Liver (tissue), 9 donors: Measurements from ENCODE around the gene HYAL3. TPM values are rescaled to one million over a fixed set of nuclear protein-coding genes. Genes with fewer than 3 reads are reported as not detected.

Experiments used
- DNase-seq: peaks from one replicate; pipeline ENCODE4 v3.0.0-alpha.2; 2017; ENCODE audit warnings: low spot score
- H3K27ac ChIP-seq, 2 donors: one replicate each; pipeline ENCODE4 v1.7.0; 2013; ENCODE audit warnings: inconsistent platforms in 2 of 2, low read length in 2 of 2, control low read depth in 1 of 2, low read depth in 1 of 2, mild to moderate bottlenecking in 1 of 2
- H3K27me3 ChIP-seq, 4 donors: one replicate each; pipeline versions ENCODE4 v1.6.1 to v1.7.0; 2013; ENCODE audit warnings: low read length in 3 of 4, inconsistent platforms in 1 of 4, mild to moderate bottlenecking in 1 of 4, moderate library complexity in 1 of 4; ENCODE audit not compliant: control insufficient read depth in 4 of 4, insufficient read depth in 4 of 4
- H3K36me3 ChIP-seq, 4 donors: one replicate each; pipeline versions ENCODE4 v1.6.1 to v1.7.0; 2013; ENCODE audit warnings: low read length in 3 of 4, mild to moderate bottlenecking in 3 of 4, low read depth in 1 of 4, moderate library complexity in 1 of 4; ENCODE audit not compliant: control insufficient read depth in 4 of 4, insufficient read depth in 3 of 4
- H3K4me1 ChIP-seq, 4 donors: one replicate each; pipeline versions ENCODE4 v1.6.1 to v1.7.0; 2013; ENCODE audit warnings: low read length in 3 of 4, mild to moderate bottlenecking in 3 of 4, moderate library complexity in 1 of 4; ENCODE audit not compliant: control insufficient read depth in 4 of 4, insufficient read depth in 4 of 4
- H3K4me3 ChIP-seq, 3 donors: one replicate each; pipeline versions ENCODE4 v1.6.1 to v1.7.0; 2013; ENCODE audit warnings: low read length in 3 of 3, control low read depth in 1 of 3, low read depth in 1 of 3, mild to moderate bottlenecking in 1 of 3
- H3K9ac ChIP-seq, 2 donors: one replicate each; pipeline ENCODE4 v1.7.0; 2013; ENCODE audit warnings: low read length in 2 of 2, mild to moderate bottlenecking in 2 of 2, moderate library complexity in 2 of 2, control low read depth in 1 of 2, low read depth in 1 of 2
- H3K9me3 ChIP-seq, 4 donors: one replicate each; pipeline versions ENCODE4 v1.6.1 to v1.7.0; 2013; ENCODE audit warnings: low read length in 3 of 4; ENCODE audit not compliant: control insufficient read depth in 4 of 4
- ATF3 ChIP-seq: IDR thresholded peaks from 2 replicates; pipeline ENCODE4 v1.6.1; 2016; ENCODE audit warnings: antibody characterized with exemption
- CTCF ChIP-seq: fragments of 150-350 bp; IDR thresholded peaks from 2 replicates; pipeline ENCODE4 v1.5.1; 2017; ENCODE audit warnings: improper control_type of control experiment, low read depth, low read length; ENCODE audit not compliant: missing input control
- EGR1 ChIP-seq, 2 donors: IDR thresholded peaks; 2 replicates each; pipeline ENCODE4 v1.6.1; 2016 to 2018; ENCODE audit warnings: antibody characterized with exemption in 2 of 2, low read depth in 2 of 2
- FOXA1 ChIP-seq: IDR thresholded peaks from 2 replicates; pipeline ENCODE4 v1.6.1; 2016; ENCODE audit warnings: antibody characterized with exemption
- FOXA2 ChIP-seq: IDR thresholded peaks from 2 replicates; pipeline ENCODE4 v1.6.1; 2016; ENCODE audit warnings: antibody characterized with exemption
- GABPA ChIP-seq, 2 donors: IDR thresholded peaks in 1 of 2; conservative IDR thresholded peaks in 1 of 2; 2 replicates each; pipeline ENCODE4 v1.6.1; 2016; ENCODE audit warnings: antibody characterized with exemption in 2 of 2, mild to moderate bottlenecking in 1 of 2, moderate library complexity in 1 of 2
- HNF4A ChIP-seq, 2 donors: conservative IDR thresholded peaks; 2 replicates each; pipeline ENCODE4 v1.6.1; 2016; ENCODE audit warnings: antibody characterized with exemption in 2 of 2, mild to moderate bottlenecking in 2 of 2
- HNF4G ChIP-seq: IDR thresholded peaks from 2 replicates; pipeline ENCODE4 v1.6.1; 2016; ENCODE audit warnings: antibody characterized with exemption
- JUND ChIP-seq, 2 donors: IDR thresholded peaks; 2 replicates each; pipeline ENCODE4 v1.6.1; 2016; ENCODE audit warnings: antibody characterized with exemption in 2 of 2
- MAX ChIP-seq: IDR thresholded peaks from 2 replicates; pipeline ENCODE4 v1.6.1; 2016; ENCODE audit warnings: antibody characterized with exemption
- NR2F2 ChIP-seq: IDR thresholded peaks from 2 replicates; pipeline ENCODE4 v1.6.1; 2016; ENCODE audit warnings: antibody characterized with exemption
- RAD21 ChIP-seq, 2 donors: IDR thresholded peaks; 2 replicates each; pipeline ENCODE4 v1.6.1; 2016; ENCODE audit warnings: antibody characterized with exemption in 2 of 2, mild to moderate bottlenecking in 2 of 2
- REST ChIP-seq: IDR thresholded peaks from 2 replicates; pipeline ENCODE4 v1.6.1; 2016; ENCODE audit warnings: antibody characterized with exemption, mild to moderate bottlenecking
- RXRA ChIP-seq, 2 donors: IDR thresholded peaks; 2 replicates each; pipeline ENCODE4 v1.6.1; 2017 to 2018; ENCODE audit warnings: antibody characterized with exemption in 2 of 2, mild to moderate bottlenecking in 1 of 2
- YY1 ChIP-seq: IDR thresholded peaks from 2 replicates; pipeline ENCODE4 v1.6.1; 2016; ENCODE audit warnings: antibody characterized with exemption, mild to moderate bottlenecking
- ZBTB33 ChIP-seq: IDR thresholded peaks from 2 replicates; pipeline ENCODE4 v1.6.1; 2016; ENCODE audit warnings: antibody characterized with exemption
- WGBS: extraction: QIAGEN DNeasy Blood & Tissue Kit; methylation state at CpG from one replicate; pipeline ENCODE4 v1.1.7; 2013; 5-methylcytosine and 5-hydroxymethylcytosine counted together
- polyA plus RNA-seq, 2 donors: library from polyadenylated mRNA; stranded (reverse) in 1 of 2; unstranded in 1 of 2; fragments of 200-250 nt in 1 of 2; fragments of >200 nt in 1 of 2; fragmentation: Nextera tagmentation in 1 of 2; extraction: Ambion mirVana in 1 of 2; gene quantifications; one replicate each; pipeline versions ENCODE4 v1.2.1 to v1.2.3, GENCODE V29; 2013 to 2015
- total RNA-seq, 2 donors: library from RNA; depleted of rRNA; stranded (reverse); fragments of >200 nt; gene quantifications; one replicate each; pipeline ENCODE4 v1.2.3, GENCODE V29; 2014
- donor health status: healthy.
- donor health status: healthy.
- donor health status: healthy.
- donor health status: healthy.
- donor health status: healthy.

Gene HYAL3
- total and polyA plus RNA-seq, 4 donors: 1.8 to 6.6 (median 2.0) TPM

GRCh38 chr3:50276762-50277101 lies 22.5 kb downstream of the HYAL3 start:
- H3K9ac ChIP-seq: no peak overlapping the region
- H3K9me3 ChIP-seq: no peaks in the 10 kb centered on the region
- H3K4me3 ChIP-seq: no peak overlapping the region
- H3K27ac ChIP-seq: no peak overlapping the region
- 44% methylated on average over 17 of the region's 17 CpGs for WGBS
- no peak for DNase-seq
- H3K36me3 ChIP-seq: no peaks in the 10 kb centered on the region
- TF ChIP-seq GABPA (IDR thresholded peaks at IDR 0.05 in 1 of 2, conservative IDR thresholded peaks at IDR 0.05 in 1 of 2): no peak
- TF ChIP-seq HNF4A (conservative IDR thresholded peaks at IDR 0.05): no peak
- no peak for TF ChIP-seq REST
- no peak for TF ChIP-seq RXRA (IDR thresholded peaks at IDR 0.05)
- TF ChIP-seq HNF4G: no peak
- no peak for TF ChIP-seq YY1
- TF ChIP-seq ZBTB33: no peak
- TF ChIP-seq FOXA1: no peak
- TF ChIP-seq MAX: no peak
- no peak for TF ChIP-seq JUND (IDR thresholded peaks at IDR 0.05)
- TF ChIP-seq RAD21 (IDR thresholded peaks at IDR 0.05): no peak
- TF ChIP-seq CTCF: no peak
- no peak for TF ChIP-seq ATF3
- peaks cover 0 to 2% (median 0%) of the 10 kb centered on the region in 4 donors for H3K27me3 ChIP-seq
- peaks cover 3 to 35% (median 15%) of the 10 kb centered on the region in 4 donors for H3K4me1 ChIP-seq

- no peak overlapping the region for H3K9ac ChIP-seq
- no peak for DNase-seq
- peaks cover 3 to 41% (median 19%) of the 10 kb centered on the region in 4 donors for H3K4me1 ChIP-seq
- no peak for TF ChIP-seq EGR1 (IDR thresholded peaks at IDR 0.05; ENCODE audit: low read depth in 2 of 2)
- TF ChIP-seq FOXA2: no peak
- no peak for TF ChIP-seq RXRA (IDR thresholded peaks at IDR 0.05)
- TF ChIP-seq NR2F2: no peak
- TF ChIP-seq MAX: no peak
- no peak for TF ChIP-seq HNF4G
- TF ChIP-seq GABPA (IDR thresholded peaks at IDR 0.05 in 1 of 2, conservative IDR thresholded peaks at IDR 0.05 in 1 of 2): no peak
- TF ChIP-seq CTCF: no peak
- TF ChIP-seq ATF3: no peak
- peaks cover 0 to 2% (median 0%) of the 10 kb centered on the region in 4 donors for H3K27me3 ChIP-seq
- H3K9me3 ChIP-seq: no peaks in the 10 kb centered on the region
- H3K4me3 ChIP-seq: no peak overlapping the region
- 26% methylated on average over 79 of the region's 79 CpGs for WGBS
- H3K36me3 ChIP-seq: no peaks in the 10 kb centered on the region
- no peak overlapping the region for H3K27ac ChIP-seq
Measured at GRCh38 chr3:50275996-50276761, 23.0 kb downstream of the HYAL3 start.
